Measurements from ENCODE around the gene IFNA8.
"Not testable (repeated sequence)": the region's sequence is repeated elsewhere in the genome, so short reads cannot be mapped to it uniquely, and the experiment has no call there.

DNA sequence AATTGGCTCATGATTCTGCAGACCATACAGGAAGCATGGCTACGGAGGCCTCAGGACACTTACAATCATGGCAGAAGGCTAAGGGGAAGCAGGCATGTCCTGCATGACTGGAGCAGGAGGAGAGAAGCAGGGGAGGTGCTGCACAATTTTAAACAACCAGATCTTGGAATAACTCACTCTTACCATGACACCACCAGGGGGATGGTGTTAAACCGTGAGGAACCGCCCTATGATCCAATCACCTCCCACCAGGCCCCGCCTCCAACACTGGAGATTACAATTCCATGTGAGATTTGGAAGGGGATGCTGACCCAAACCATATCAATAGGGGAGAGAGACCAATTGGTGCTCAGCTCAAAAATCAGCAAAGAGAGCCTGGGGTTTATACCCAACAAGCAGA is 37.5 kb upstream of the IFNA8 start:
- TF ChIP-seq, protein P1, sequence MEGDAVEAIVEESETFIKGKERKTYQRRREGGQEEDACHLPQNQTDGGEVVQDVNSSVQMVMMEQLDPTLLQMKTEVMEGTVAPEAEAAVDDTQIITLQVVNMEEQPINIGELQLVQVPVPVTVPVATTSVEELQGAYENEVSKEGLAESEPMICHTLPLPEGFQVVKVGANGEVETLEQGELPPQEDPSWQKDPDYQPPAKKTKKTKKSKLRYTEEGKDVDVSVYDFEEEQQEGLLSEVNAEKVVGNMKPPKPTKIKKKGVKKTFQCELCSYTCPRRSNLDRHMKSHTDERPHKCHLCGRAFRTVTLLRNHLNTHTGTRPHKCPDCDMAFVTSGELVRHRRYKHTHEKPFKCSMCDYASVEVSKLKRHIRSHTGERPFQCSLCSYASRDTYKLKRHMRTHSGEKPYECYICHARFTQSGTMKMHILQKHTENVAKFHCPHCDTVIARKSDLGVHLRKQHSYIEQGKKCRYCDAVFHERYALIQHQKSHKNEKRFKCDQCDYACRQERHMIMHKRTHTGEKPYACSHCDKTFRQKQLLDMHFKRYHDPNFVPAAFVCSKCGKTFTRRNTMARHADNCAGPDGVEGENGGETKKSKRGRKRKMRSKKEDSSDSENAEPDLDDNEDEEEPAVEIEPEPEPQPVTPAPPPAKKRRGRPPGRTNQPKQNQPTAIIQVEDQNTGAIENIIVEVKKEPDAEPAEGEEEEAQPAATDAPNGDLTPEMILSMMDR (IDR thresholded peaks at IDR 0.05; ENCODE audit: poor library complexity) = not testable (repeated sequence)
- TF ChIP-seq EZH2phosphoT487 (IDR thresholded peaks at IDR 0.05; ENCODE audit: low read depth, severe bottlenecking, unreplicated experiment); EZH2 (IDR thresholded peaks at IDR 0.05; ENCODE audit: borderline replicate concordance): not testable (repeated sequence)

Measured in hepatocyte (in vitro differentiated cells).